Trophoblast cell (in vitro differentiated cells and primary cell): ENCODE data around the gene VAV3.

Experiments used
- DNase-seq, 2 donors: peaks; one replicate each; pipeline ENCODE4 v3.0.0-alpha.2; 2016
- H2AFZ ChIP-seq: 2 replicates; pipeline ENCODE4 v1.6.1; 2013; ENCODE audit warnings: low read length, moderate library complexity, mild to moderate bottlenecking; ENCODE audit not compliant: insufficient read depth, poor library complexity
- H2AK5ac ChIP-seq: 2 replicates; pipeline ENCODE4 v1.6.1; 2013; ENCODE audit warnings: mild to moderate bottlenecking, low read length
- H2BK120ac ChIP-seq: 2 replicates; pipeline ENCODE4 v1.6.1; 2013; ENCODE audit warnings: low read length, mild to moderate bottlenecking, moderate library complexity; ENCODE audit not compliant: insufficient read depth, poor library complexity
- H2BK12ac ChIP-seq: 2 replicates; pipeline ENCODE4 v1.6.1; 2013; ENCODE audit warnings: mild to moderate bottlenecking, low read length, moderate library complexity
- H2BK5ac ChIP-seq: 2 replicates; pipeline ENCODE4 v1.6.1; 2013; ENCODE audit warnings: low read length, low read depth, moderate library complexity, mild to moderate bottlenecking; ENCODE audit not compliant: poor library complexity
- H3K14ac ChIP-seq: 2 replicates; pipeline ENCODE4 v1.6.1; 2013; ENCODE audit warnings: mild to moderate bottlenecking, low read length
- H3K18ac ChIP-seq: 2 replicates; pipeline ENCODE4 v1.6.1; 2013; ENCODE audit warnings: mild to moderate bottlenecking, low read length
- H3K23ac ChIP-seq: 2 replicates; pipeline ENCODE4 v1.6.1; 2013; ENCODE audit warnings: low read length
- H3K27ac ChIP-seq: 2 replicates; pipeline ENCODE4 v1.5.1; 2013; ENCODE audit warnings: low read depth, mild to moderate bottlenecking, inconsistent platforms, low read length, moderate library complexity
- H3K27me3 ChIP-seq: 2 replicates; pipeline ENCODE4 v1.6.1; 2013; ENCODE audit warnings: inconsistent platforms, mild to moderate bottlenecking, low read length, moderate library complexity; ENCODE audit not compliant: insufficient read depth
- H3K36me3 ChIP-seq, 2 experiments: 1 replicate in 1 of 2; 2 replicates in 1 of 2; pipeline ENCODE4 v1.6.1; 2013; ENCODE audit warnings: low read length in 2 of 2, mild to moderate bottlenecking in 2 of 2, moderate library complexity in 1 of 2; ENCODE audit not compliant: insufficient read depth in 2 of 2, control insufficient read depth in 1 of 2
- H3K4ac ChIP-seq: 2 replicates; pipeline ENCODE4 v1.6.1; 2013; ENCODE audit warnings: low read depth, mild to moderate bottlenecking, low read length, moderate library complexity
- H3K4me1 ChIP-seq, 2 experiments: 1 replicate in 1 of 2; 2 replicates in 1 of 2; pipeline ENCODE4 v1.6.1; 2013; ENCODE audit warnings: low read length in 2 of 2, mild to moderate bottlenecking in 2 of 2, moderate library complexity in 1 of 2; ENCODE audit not compliant: insufficient read depth in 2 of 2, control insufficient read depth in 1 of 2
- H3K4me2 ChIP-seq: 2 replicates; pipeline ENCODE4 v1.6.1; 2013; ENCODE audit warnings: inconsistent platforms, mild to moderate bottlenecking, low read length, moderate library complexity
- H3K4me3 ChIP-seq: 2 replicates; pipeline ENCODE4 v1.5.1; 2013; ENCODE audit warnings: mild to moderate bottlenecking, low read depth, low read length, inconsistent platforms
- H3K79me1 ChIP-seq: one replicate; pipeline ENCODE4 v1.6.1; 2013; ENCODE audit warnings: low read length
- H3K79me2 ChIP-seq: 2 replicates; pipeline ENCODE4 v1.6.1; 2013; ENCODE audit warnings: low read length, mild to moderate bottlenecking; ENCODE audit not compliant: control insufficient read depth, insufficient read depth, poor library complexity
- H3K9ac ChIP-seq: 2 replicates; pipeline ENCODE4 v1.6.1; 2013; ENCODE audit warnings: mild to moderate bottlenecking, low read length
- H3K9me3 ChIP-seq: 2 replicates; pipeline ENCODE4 v1.6.1; 2013; ENCODE audit warnings: low read depth, mild to moderate bottlenecking, control low read depth, inconsistent platforms, low read length; ENCODE audit not compliant: insufficient read depth
- H4K12ac ChIP-seq: 2 replicates; pipeline ENCODE4 v1.6.1; 2013; ENCODE audit warnings: low read depth, mild to moderate bottlenecking, low read length, moderate library complexity
- H4K8ac ChIP-seq: 2 replicates; pipeline ENCODE4 v1.6.1; 2013; ENCODE audit warnings: low read depth, mild to moderate bottlenecking, low read length, moderate library complexity
- H4K91ac ChIP-seq: one replicate; pipeline ENCODE4 v1.6.1; 2013; ENCODE audit warnings: low read depth, mild to moderate bottlenecking, low read length, moderate library complexity
- WGBS: extraction: QIAGEN DNeasy Blood & Tissue Kit; methylation state at CpG from one replicate; pipeline ENCODE4 v1.1.7; 2013; ENCODE audit warnings: missing lambda C conversion rate; ENCODE audit not compliant: insufficient read length, insufficient coverage; ENCODE audit errors: extremely low coverage; 5-methylcytosine and 5-hydroxymethylcytosine counted together

The VAV3 gene

DNA sequence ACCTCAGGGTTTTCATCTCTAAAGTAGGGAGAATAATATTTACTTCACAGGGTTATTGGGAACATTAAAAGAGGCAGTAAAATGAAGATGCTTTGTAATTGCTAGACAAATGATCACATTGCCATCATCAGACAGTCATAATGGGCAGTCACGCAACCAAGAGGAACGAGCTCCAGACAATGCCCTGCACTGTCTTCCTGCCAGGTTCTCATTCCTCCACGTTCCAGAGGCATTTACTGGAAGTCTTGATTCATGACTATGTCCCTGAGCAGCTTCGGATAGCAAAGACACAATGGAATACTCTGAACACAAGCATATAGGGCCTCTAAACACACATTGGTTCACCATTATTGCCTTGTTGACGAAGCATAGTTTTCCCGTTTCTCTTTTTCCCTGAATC lies 434.4 kb downstream of the VAV3 start:
- no peaks in the 10 kb centered on the region for H3K4me1 ChIP-seq
- no peaks in the 10 kb centered on the region for H3K27me3 ChIP-seq
- no peak overlapping the region for H2BK5ac ChIP-seq
- no peak overlapping the region for H3K4me2 ChIP-seq
- no peak overlapping the region for H2AFZ ChIP-seq
- no peak overlapping the region for H2AK5ac ChIP-seq
- H4K8ac ChIP-seq = no peak overlapping the region
- no peaks in the 10 kb centered on the region for H3K9me3 ChIP-seq
- H3K4me3 ChIP-seq = no peak overlapping the region
- no peak overlapping the region for H2BK12ac ChIP-seq
- peak in 1 of 2 donors; percentile 40 for DNase-seq
- H3K23ac ChIP-seq = no peak overlapping the region
- H3K27ac ChIP-seq = no peak overlapping the region
- H3K14ac ChIP-seq = no peak overlapping the region
- H4K91ac ChIP-seq = no peak overlapping the region
- H3K36me3 ChIP-seq = no peaks in the 10 kb centered on the region
- H3K18ac ChIP-seq = no peak overlapping the region
- no peak overlapping the region for H3K9ac ChIP-seq
- H3K4ac ChIP-seq = no peak overlapping the region
- H4K12ac ChIP-seq = no peak overlapping the region
- no peak overlapping the region for H2BK120ac ChIP-seq
- H3K79me1 ChIP-seq = no peaks in the 10 kb centered on the region
- H3K79me2 ChIP-seq = no peaks in the 10 kb centered on the region
- WGBS = no CpG with 5 or more reads among the region's 6 CpGs

DNA sequence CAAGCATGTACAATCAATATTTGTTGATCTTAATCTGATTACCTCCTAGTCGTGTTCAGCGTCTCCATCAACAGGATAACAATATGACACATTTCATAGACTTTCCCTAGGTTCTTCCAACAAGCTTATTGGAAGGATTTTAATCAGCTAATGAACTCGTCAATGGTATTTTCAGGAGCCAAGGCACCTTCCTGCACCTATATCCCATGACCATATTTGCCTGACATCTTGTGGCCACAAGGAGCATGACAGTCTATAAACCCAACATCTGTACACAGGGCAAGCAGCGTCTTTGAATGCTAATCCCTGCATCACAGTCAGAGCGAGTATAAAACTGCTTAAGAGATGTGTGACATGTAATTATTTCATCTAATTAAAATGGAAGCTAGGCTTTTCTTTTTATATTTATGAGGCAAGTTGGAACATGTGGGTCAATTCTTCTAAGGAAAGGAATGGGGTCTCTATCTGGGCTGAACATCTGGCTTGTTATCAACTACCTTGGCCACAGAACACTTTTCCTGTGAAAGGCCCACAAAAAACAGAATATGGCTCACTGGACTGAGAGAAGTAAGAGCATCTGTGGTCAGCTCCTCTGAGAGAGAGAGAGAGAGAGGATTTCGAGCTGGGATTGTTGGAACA lies 435.4 kb downstream of the VAV3 start:
- Histone ChIP-seq H3K14ac (no peak overlapping the region), H3K4ac (no peak overlapping the region), H3K4me3 (no peak overlapping the region), H3K4me1 (no peaks in the 10 kb centered on the region), H4K8ac (no peak overlapping the region), H3K18ac (no peak overlapping the region), H4K91ac (no peak overlapping the region), H2AK5ac (no peak overlapping the region), H3K79me2 (no peaks in the 10 kb centered on the region), H3K36me3 (no peaks in the 10 kb centered on the region), H3K27me3 (no peaks in the 10 kb centered on the region), H2BK12ac (no peak overlapping the region), H3K27ac (no peak overlapping the region), H2BK120ac (no peak overlapping the region), H3K4me2 (no peak overlapping the region), H2BK5ac (no peak overlapping the region), H3K23ac (no peak overlapping the region), H2AFZ (no peak overlapping the region), H3K9ac (no peak overlapping the region), H4K12ac (no peak overlapping the region), H3K79me1 (no peaks in the 10 kb centered on the region), H3K9me3 (no peaks in the 10 kb centered on the region)
- WGBS = no CpG with 5 or more reads among the region's 6 CpGs
- peak; percentile 15 to 77 for DNase-seq

DNA sequence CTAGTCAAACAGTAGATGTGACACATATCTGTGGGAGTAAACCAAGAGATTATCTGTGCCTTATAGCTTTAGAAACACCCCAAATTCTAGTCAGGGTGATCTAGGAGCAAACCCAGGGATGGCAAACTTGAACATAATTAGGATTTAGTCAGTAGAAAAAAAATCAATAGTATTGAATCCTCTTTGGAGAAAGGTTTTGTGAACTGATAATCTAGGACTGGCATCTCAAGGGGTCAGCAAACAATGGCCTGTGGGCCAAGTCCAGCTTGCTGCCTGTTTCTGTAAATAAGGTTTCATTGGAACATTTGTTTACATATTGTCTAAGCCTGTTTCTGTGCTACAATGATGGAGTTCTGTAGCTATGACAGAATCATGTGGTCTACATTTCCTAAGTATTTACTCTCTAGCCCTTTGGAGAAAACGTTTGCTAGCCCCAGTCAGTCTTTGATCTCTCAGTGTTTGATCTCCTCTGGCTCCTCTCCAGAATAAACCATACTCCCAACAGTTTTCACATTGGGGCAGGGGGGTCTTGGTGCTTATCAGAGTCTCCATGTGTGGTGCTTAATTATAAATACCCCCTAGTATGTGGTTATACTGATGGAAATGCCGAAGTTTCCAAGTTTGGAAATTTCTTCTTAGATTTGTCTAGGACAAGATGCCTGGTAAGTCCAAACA lies 438.3 kb downstream of the VAV3 start:
- WGBS = no CpG with 5 or more reads among the region's 2 CpGs
- Histone ChIP-seq H3K18ac (no peak overlapping the region), H3K4me1 (no peaks in the 10 kb centered on the region), H3K79me1 (no peaks in the 10 kb centered on the region), H2AFZ (no peak overlapping the region), H2BK120ac (no peak overlapping the region), H3K4me2 (no peak overlapping the region), H3K4me3 (no peak overlapping the region), H4K8ac (no peak overlapping the region), H4K91ac (no peak overlapping the region), H3K9me3 (no peaks in the 10 kb centered on the region), H2BK5ac (no peak overlapping the region), H3K23ac (no peak overlapping the region), H3K79me2 (no peaks in the 10 kb centered on the region), H4K12ac (no peak overlapping the region), H3K27ac (no peak overlapping the region), H3K36me3 (no peaks in the 10 kb centered on the region), H2AK5ac (no peak overlapping the region), H2BK12ac (no peak overlapping the region), H3K4ac (no peak overlapping the region), H3K27me3 (no peaks in the 10 kb centered on the region), H3K14ac (no peak overlapping the region), H3K9ac (no peak overlapping the region)
- DNase-seq = no peak

DNA sequence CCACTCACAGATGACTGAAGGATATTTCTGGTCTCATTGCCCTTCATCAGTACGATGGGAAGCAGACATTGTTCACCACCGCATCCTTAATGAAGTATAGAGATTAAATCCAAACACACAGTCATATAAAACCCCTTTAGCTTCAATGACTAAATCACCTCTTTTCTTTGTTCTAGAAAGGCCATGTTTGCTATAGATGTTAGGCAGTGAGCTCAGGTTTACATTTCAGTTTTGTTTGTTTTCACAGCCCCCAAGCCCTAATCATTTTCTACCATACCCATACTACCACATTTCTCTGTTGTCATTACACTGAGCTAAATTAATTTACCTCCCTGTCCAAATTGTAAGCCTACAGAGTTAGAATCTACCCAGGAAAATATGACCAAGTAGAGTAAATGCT lies 439.0 kb downstream of the VAV3 start:
- no peaks in the 10 kb centered on the region for H3K9me3 ChIP-seq
- H2BK12ac ChIP-seq = no peak overlapping the region
- no peaks in the 10 kb centered on the region for H3K79me2 ChIP-seq
- H3K23ac ChIP-seq = no peak overlapping the region
- H3K27me3 ChIP-seq = no peaks in the 10 kb centered on the region
- H2BK120ac ChIP-seq = no peak overlapping the region
- no peak overlapping the region for H2AK5ac ChIP-seq
- no peaks in the 10 kb centered on the region for H3K4me1 ChIP-seq
- no peak overlapping the region for H4K91ac ChIP-seq
- H4K12ac ChIP-seq = no peak overlapping the region
- H3K9ac ChIP-seq = no peak overlapping the region
- H3K36me3 ChIP-seq = no peaks in the 10 kb centered on the region
- WGBS = no CpG with 5 or more reads among the region's 2 CpGs
- H2AFZ ChIP-seq = no peak overlapping the region
- no peak for DNase-seq
- H3K27ac ChIP-seq = no peak overlapping the region
- no peak overlapping the region for H2BK5ac ChIP-seq
- no peak overlapping the region for H4K8ac ChIP-seq
- H3K14ac ChIP-seq = no peak overlapping the region
- H3K18ac ChIP-seq = no peak overlapping the region
- H3K4ac ChIP-seq = no peak overlapping the region
- H3K79me1 ChIP-seq = no peaks in the 10 kb centered on the region
- no peak overlapping the region for H3K4me3 ChIP-seq
- H3K4me2 ChIP-seq = no peak overlapping the region
